OCI-LY1 (cell line): ENCODE measurements around the gene TJP1.

Source experiments
- H2AFZ ChIP-seq: fragments of 200-600 bp; sonication (generic), shearing (Covaris generic); 2 replicates; pipeline ENCODE4 v1.6.0; 2014; ENCODE audit warnings: antibody characterized with exemption, mild to moderate bottlenecking, low read length
- H3F3A ChIP-seq: fragments of 200-600 bp; sonication (generic), shearing (Covaris generic); 2 replicates; pipeline ENCODE4 v1.6.0; 2014; ENCODE audit warnings: mild to moderate bottlenecking, antibody characterized with exemption, low read length, moderate library complexity; ENCODE audit not compliant: insufficient read depth
- H3K27ac ChIP-seq: fragments of 200-600 bp; sonication (generic); 2 replicates; pipeline ENCODE4 v1.5.1; 2014; ENCODE audit warnings: low read length, mixed run types, mild to moderate bottlenecking, low read depth; ENCODE audit not compliant: poor library complexity, severe bottlenecking
- H3K27me3 ChIP-seq: fragments of 200-600 bp; sonication (generic); 2 replicates; pipeline ENCODE4 v1.6.0; 2014; ENCODE audit warnings: antibody characterized with exemption, mild to moderate bottlenecking, low read length, moderate library complexity; ENCODE audit not compliant: insufficient read depth
- H3K36me3 ChIP-seq: fragments of 200-600 bp; sonication (generic); 2 replicates; pipeline ENCODE4 v1.6.1; 2014; ENCODE audit warnings: mild to moderate bottlenecking, antibody characterized with exemption, low read length, moderate library complexity, mixed read lengths; ENCODE audit not compliant: insufficient read depth
- H3K4me1 ChIP-seq: fragments of 200-600 bp; sonication (generic); 2 replicates; pipeline ENCODE4 v1.5.1; 2014; ENCODE audit warnings: mild to moderate bottlenecking, low read length, moderate library complexity; ENCODE audit not compliant: insufficient read depth, severe bottlenecking
- H3K4me2 ChIP-seq: fragments of 200-600 bp; sonication (generic), shearing (Covaris generic); 2 replicates; pipeline ENCODE4 v1.6.1; 2014; ENCODE audit warnings: low read length
- H3K4me3 ChIP-seq: fragments of 200-600 bp; sonication (generic); 2 replicates; pipeline ENCODE4 v1.5.1; 2014; ENCODE audit warnings: low read length, low read depth, mild to moderate bottlenecking, mixed read lengths; ENCODE audit not compliant: poor library complexity, severe bottlenecking
- H3K79me2 ChIP-seq: fragments of 200-600 bp; shearing (Covaris generic); 2 replicates; pipeline ENCODE4 v1.6.1; 2016; ENCODE audit warnings: mixed run types, low read length, mixed read lengths; ENCODE audit not compliant: insufficient read depth
- H3K9ac ChIP-seq: fragments of 200-600 bp; sonication (generic), shearing (Covaris generic); 2 replicates; pipeline ENCODE4 v1.6.1; 2014; ENCODE audit warnings: mild to moderate bottlenecking, low read length, mixed read lengths
- H3K9me2 ChIP-seq: fragments of 200-600 bp; sonication (generic), shearing (Covaris generic); 2 replicates; pipeline ENCODE4 v1.6.1; 2014; ENCODE audit warnings: low read depth, mild to moderate bottlenecking, low read length, mixed read lengths
- H3K9me3 ChIP-seq: fragments of 200-600 bp; shearing (Covaris generic); 2 replicates; pipeline ENCODE4 v1.6.1; 2014; ENCODE audit warnings: low read length, mixed read lengths
- H4K20me1 ChIP-seq: fragments of 200-600 bp; sonication (generic), shearing (Covaris generic); 2 replicates; pipeline ENCODE4 v1.6.0; 2016; ENCODE audit warnings: mild to moderate bottlenecking, low read length; ENCODE audit not compliant: insufficient read depth
- EZH2 ChIP-seq: fragments of 200-600 bp; sonication (generic), shearing (Covaris generic); IDR thresholded peaks from 2 replicates; pipeline ENCODE4 v1.8.0; 2017; ENCODE audit warnings: borderline replicate concordance, mixed run types, mild to moderate bottlenecking, antibody characterized with exemption, low read length, moderate library complexity, mixed read lengths
- TF ChIP-seq, protein P1 (sequence below): fragments of 200-600 bp; sonication (generic), shearing (Covaris generic); IDR thresholded peaks from 2 replicates; pipeline ENCODE4 v1.5.1; 2017; ENCODE audit warnings: mild to moderate bottlenecking, antibody characterized with exemption, low read length, moderate library complexity, mixed read lengths

TJP1 gene

DNA sequence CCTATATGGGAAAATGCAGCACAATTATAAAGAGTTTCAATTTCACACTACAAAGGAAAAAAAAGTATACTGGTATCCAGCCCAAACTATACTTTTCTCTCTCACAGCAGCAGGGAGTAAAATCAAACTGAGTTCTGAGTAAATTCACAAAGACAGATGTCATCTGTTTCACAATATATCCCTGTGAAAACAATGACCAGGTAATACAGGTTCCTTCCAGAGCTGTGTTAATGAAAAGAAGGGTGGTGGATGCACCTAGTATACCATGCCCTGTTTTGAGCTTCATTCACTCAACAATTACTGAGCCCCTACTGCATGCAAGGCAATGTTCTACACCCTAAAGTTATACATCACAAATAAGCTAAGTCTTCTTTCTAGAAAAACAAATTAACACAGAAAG lies 108.5 kb downstream of the TJP1 start:
- Histone ChIP-seq H3K27me3 (no peaks in the 10 kb centered on the region), H3K27ac (no peak overlapping the region), H3K4me1 (no peaks in the 10 kb centered on the region), H3K4me2 (no peak overlapping the region), H3K9me3 (no peaks in the 10 kb centered on the region), H3K36me3 (no peaks in the 10 kb centered on the region), H3K9ac (no peak overlapping the region), H3K9me2 (no peaks in the 10 kb centered on the region), H4K20me1 (no peaks in the 10 kb centered on the region), H3K79me2 (no peaks in the 10 kb centered on the region), H3F3A (no peaks in the 10 kb centered on the region), H2AFZ (no peak overlapping the region), H3K4me3 (no peak overlapping the region)
- TF ChIP-seq, protein P1, sequence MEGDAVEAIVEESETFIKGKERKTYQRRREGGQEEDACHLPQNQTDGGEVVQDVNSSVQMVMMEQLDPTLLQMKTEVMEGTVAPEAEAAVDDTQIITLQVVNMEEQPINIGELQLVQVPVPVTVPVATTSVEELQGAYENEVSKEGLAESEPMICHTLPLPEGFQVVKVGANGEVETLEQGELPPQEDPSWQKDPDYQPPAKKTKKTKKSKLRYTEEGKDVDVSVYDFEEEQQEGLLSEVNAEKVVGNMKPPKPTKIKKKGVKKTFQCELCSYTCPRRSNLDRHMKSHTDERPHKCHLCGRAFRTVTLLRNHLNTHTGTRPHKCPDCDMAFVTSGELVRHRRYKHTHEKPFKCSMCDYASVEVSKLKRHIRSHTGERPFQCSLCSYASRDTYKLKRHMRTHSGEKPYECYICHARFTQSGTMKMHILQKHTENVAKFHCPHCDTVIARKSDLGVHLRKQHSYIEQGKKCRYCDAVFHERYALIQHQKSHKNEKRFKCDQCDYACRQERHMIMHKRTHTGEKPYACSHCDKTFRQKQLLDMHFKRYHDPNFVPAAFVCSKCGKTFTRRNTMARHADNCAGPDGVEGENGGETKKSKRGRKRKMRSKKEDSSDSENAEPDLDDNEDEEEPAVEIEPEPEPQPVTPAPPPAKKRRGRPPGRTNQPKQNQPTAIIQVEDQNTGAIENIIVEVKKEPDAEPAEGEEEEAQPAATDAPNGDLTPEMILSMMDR, result no peak
- no peak for TF ChIP-seq EZH2

DNA sequence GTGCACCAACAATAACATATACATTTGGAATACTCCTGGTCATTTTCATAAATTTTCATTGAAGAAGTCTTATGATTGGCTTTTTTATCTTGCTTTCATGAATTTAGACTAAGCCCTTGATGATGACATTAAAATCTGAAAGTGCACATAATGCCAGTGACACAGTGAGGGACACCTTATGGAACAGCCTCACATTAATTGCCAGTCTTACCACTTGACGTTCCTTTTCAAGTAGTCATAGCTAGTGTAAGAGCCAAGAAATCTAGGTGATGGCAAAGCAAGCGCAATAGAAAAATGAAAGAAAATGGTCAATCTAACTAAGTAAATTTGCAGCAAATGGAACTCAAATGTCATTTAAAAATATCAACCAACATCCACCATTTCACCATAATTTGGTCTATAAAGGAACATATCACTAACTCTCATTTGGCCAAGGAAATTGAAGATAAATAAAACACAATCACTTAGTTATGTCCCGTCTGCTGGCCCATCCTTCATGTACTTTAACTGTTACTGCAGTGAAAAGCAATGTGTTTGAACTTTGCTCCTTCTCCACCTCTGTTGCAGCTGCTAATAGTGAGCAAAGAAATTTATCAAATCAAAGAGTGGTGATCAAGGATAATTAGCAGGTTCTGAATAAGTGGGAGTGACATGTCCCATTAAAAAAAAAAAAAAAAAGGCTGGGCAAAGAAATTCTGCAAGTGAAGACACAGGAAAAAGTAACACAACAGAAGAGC lies 110.0 kb downstream of the TJP1 start:
- H3K9me3 ChIP-seq, result no peaks in the 10 kb centered on the region
- H3K4me1 ChIP-seq, result no peaks in the 10 kb centered on the region
- no peaks in the 10 kb centered on the region for H3K36me3 ChIP-seq
- no peaks in the 10 kb centered on the region for H3K79me2 ChIP-seq
- no peaks in the 10 kb centered on the region for H3K9me2 ChIP-seq
- no peaks in the 10 kb centered on the region for H3K27me3 ChIP-seq
- TF ChIP-seq, protein P1, result no peak
- no peak for TF ChIP-seq EZH2
- H3K27ac ChIP-seq, result no peak overlapping the region
- H3K4me2 ChIP-seq, result no peak overlapping the region
- H3K9ac ChIP-seq, result no peak overlapping the region
- no peaks in the 10 kb centered on the region for H4K20me1 ChIP-seq
- H3K4me3 ChIP-seq, result no peak overlapping the region
- H3F3A ChIP-seq, result no peaks in the 10 kb centered on the region
- H2AFZ ChIP-seq, result no peak overlapping the region

DNA sequence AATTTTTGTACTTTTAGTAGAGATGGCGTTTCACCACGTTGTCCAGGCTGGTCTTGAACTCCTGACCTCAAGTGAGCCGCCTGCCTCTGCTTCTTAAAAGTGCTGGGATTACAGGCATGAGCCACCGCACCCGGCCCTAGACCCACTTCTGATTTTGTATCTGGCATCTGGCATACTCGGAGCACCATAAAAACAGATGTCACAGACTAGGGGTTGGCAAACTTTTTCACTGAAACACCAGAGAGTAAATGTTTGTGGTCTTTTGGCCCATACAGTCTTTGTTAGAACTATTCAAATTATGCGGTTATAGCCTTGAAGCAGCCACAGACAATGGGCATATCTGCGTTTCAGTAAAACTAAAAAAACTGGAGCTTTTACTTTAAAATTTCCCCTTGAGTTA lies 110.7 kb downstream of the TJP1 start:
- H3K27ac ChIP-seq, result no peak overlapping the region
- no peaks in the 10 kb centered on the region for H3F3A ChIP-seq
- no peak overlapping the region for H2AFZ ChIP-seq
- H4K20me1 ChIP-seq, result no peaks in the 10 kb centered on the region
- H3K9me2 ChIP-seq, result no peaks in the 10 kb centered on the region
- H3K9ac ChIP-seq, result no peak overlapping the region
- H3K27me3 ChIP-seq, result no peaks in the 10 kb centered on the region
- no peak overlapping the region for H3K4me3 ChIP-seq
- no peaks in the 10 kb centered on the region for H3K9me3 ChIP-seq
- H3K36me3 ChIP-seq, result no peaks in the 10 kb centered on the region
- no peak for TF ChIP-seq EZH2
- TF ChIP-seq, protein P1, result no peak
- no peak overlapping the region for H3K4me2 ChIP-seq
- no peaks in the 10 kb centered on the region for H3K4me1 ChIP-seq
- no peaks in the 10 kb centered on the region for H3K79me2 ChIP-seq
